Activated CD8-positive, alpha-beta memory T cell treated with anti-CD3 and anti-CD28 coated beads, Interleukin-2, amount 50 U/mL, for 48 hours (primary cell): ENCODE data around the gene SOCS1.

Experiments used
- DNase-seq: peaks from one replicate; pipeline ENCODE4 v3.0.0-alpha.2; 2020

Gene SOCS1

GRCh38 chr16:11259655-11260595, 3.9 kb upstream of the SOCS1 start:
- no peak for DNase-seq

- DNase-seq, result peak; percentile 70
These were observed 2.8 kb upstream of the SOCS1 start for GRCh38 chr16:11258553-11259492.

GRCh38 chr16:11257131-11257938, 1.3 kb upstream of the SOCS1 start:
- DNase-seq, result peak; percentile 76

DNA sequence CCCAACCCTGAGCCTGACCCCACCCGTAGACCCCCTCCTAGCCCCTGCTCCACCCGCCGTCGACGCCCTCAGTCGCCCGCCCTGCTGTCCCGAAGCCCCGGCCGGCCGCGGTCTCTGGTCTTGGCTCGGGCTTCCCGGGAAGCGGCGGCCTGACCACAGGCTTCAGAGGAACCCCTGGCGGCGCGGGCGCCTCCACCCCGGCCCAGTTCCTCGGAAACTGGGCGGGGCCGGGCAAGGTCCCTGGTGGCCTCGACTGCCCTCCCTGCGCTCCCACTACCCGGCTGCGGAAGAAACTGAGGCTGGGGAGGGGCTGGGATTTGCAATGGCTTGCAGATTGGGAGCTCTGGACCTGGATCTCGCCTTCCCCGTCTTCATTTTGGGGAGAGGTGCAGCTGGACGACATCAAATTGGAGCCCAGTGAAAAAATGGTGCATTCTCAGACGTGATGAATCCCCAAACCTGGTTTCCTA, 692 bp upstream of the SOCS1 start:
- peak; percentile 84 for DNase-seq

- DNase-seq, result peak; percentile 81
These were observed 879 bp downstream of the SOCS1 start for GRCh38 chr16:11254913-11255736.

DNA sequence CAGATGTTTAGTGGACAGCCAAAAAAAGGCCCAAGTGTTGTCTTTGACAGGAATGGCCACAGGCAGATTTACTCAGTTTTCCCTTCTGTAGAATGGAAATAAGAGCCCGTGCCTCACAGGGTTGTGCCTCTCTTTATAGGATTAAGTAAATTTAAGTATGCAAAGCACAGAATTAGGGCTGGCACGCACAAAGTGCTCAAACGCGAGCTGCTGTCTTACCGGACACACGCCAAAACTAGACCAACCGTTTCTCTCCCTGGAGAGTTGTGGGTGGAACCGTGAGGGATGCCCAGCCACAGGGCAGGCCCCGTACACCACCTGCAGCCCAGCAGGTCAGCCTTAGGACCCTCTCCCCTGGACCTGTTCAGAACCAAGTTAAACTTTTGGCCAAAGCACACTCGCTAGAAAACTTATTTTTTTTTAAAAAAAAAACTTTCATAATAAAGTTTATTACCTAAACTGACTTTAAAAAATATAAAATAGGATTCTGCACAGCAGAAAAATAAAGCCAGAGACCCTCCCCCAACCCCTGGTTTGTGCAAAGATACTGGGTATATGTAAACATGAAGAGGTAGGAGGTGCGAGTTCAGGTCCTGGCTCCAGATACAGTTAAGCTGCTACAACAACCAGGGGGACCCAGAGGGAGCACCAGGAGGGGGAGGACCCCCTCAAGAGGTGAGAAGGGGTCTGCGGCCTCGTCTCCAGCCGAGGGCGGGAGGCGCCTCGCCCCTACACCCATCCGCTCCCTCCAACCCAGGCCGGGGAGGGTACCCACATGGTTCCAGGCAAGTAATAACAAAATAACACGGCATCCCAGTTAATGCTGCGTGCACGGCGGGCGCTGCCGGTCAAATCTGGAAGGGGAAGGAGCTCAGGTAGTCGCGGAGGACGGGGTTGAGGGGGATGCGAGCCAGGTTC, 1.8 kb downstream of the SOCS1 start:
- peak; percentile 79 for DNase-seq

GRCh38 chr16:11253009-11253994, 2.7 kb downstream of the SOCS1 start:
- peak; percentile 81 for DNase-seq

- DNase-seq, result peak; percentile 82
These were observed 3.5 kb downstream of the SOCS1 start for GRCh38 chr16:11252482-11252931.

GRCh38 chr16:11251525-11252481, 4.2 kb downstream of the SOCS1 start:
- peak; percentile 94 for DNase-seq

DNA sequence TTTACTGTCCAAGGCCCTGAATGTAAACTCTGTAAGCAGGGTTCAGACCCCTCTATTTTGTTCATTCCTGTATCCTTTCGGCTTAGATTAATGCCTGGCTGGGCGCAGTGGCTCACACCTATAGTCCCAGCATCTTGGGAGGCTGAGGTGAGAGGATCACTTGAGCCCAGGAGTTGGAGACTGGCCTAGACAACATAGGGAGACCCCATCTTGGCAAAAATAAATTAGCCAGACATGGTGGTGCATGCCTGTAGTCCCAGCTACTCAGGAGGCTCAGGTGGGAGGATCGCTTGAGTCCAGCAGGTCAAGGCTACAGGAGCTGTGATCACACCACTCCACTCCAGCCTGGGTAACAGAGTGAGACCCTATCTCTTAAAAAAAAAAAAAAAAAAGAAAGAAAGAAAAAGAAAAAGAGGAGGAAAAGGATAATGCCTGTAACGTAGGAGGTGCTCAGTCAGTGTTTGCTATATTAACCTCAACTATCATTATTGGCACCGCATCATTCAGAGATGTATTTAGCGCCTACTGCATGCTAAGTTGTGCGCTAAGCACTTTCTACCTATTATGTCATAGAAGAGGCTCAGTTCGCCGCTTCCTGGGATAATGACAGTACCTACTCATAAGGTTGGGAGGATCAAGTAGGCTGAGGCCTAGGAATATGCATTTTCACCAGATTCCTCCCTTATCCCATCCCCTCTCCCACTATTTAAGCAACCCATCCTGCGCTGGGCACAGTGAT, 5.0 kb downstream of the SOCS1 start:
- peak; percentile 71 for DNase-seq

DNA sequence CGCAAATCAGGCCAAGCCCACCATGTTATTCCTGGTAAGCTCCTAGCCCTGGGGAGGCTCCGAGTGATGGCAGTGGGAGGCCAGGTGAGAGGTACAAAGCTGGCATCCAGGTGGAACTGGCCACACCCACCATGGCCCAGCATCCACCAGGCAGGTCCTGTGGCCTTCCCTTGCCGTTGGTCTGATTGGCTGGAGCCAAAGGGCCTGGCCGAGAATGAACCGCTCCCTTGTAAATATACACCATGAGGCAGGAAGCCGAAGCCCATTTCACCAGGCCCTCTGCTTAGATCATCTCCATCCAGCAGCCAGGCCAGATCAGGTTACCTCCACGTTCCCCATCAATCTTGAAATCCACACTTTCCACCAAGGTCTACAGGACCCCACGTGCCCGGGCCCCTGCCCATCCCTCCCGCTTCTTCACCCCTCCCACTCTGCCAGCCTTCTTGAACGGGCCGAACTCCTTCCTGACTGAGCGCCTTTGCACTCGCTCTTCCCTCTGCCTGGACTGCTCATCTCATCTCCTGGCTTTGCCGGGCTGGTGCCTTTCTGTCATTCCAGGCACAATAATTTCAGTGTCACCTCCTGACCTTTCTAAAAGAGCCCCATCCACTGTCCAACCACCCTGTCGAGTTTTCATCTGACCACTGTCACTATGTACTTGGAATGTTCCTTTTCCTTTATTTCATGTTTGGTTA, 5.8 kb downstream of the SOCS1 start:
- peak; percentile 82 for DNase-seq

- peak; percentile 82 for DNase-seq
These were observed 6.6 kb downstream of the SOCS1 start for GRCh38 chr16:11249233-11250061.

GRCh38 chr16:11248133-11248532, 7.9 kb downstream of the SOCS1 start:
- DNase-seq, result no peak

DNA sequence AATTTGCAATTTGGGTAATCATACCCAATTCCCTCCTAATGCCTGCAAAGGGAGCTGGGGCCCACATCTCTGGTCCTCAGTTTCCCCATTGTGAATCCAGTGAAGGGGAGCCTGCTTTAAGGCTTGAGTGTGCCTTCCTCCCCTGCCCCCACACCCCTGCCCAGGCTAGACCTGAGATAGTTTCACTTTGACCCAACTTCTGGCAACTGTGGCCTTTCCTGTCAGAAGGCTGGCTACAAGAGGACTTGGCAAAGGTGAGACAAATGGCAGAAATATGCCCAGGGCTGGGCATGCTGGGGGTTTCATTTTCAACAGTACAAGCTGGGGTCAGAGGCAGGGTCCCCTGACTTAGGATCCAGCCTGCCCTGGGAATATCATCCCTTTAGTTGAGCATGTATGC, 10.0 kb downstream of the SOCS1 start:
- DNase-seq, result peak; percentile 67

DNA sequence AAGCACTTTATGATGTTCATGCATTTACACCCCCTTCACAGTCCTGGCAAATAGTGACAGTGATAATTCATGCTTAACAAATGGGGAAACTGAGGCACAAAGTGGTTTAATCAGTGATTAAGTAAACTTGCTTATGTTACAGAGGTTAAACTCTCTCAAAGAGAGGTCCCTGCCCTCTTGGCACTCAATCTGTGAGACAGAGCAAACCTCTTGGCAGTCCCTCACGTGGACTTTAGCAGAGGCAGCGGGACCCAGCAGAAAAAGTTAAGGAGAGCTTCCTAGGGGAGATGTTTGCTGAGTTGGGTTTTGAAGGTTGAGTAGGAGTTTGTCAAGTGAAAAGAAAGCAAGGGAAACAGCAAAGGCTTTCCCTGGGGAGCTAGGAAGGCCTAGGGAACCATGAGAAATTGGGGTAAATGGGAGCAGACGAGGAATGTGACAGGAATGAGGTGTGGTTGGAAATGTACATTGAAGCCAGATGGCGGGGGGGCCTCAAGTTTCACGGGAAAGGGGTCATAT, 10.7 kb downstream of the SOCS1 start:
- DNase-seq, result no peak
